Gastrocnemius medialis (tissue), 4 donors: Measurements from ENCODE around the gene GABRR2. TPM values are rescaled to one million over a fixed set of nuclear protein-coding genes. Genes with fewer than 3 reads are reported as not detected.

Experiments used
- ATAC-seq, 2 donors: fragments of 150-250 bp; one replicate each; pipeline ENCODE4 v1.9.1; 2016
- DNase-seq, 2 donors: peaks; one replicate each; pipeline ENCODE4 v3.0.0-alpha.2; 2019
- H3K27ac ChIP-seq, 4 donors: fragments of 200-600 bp; sonication (generic); 1 replicate in 1 of 4; 2 replicates in 3 of 4; pipeline ENCODE4 v1.5.1; 2016 to 2018; ENCODE audit warnings: mild to moderate bottlenecking in 2 of 4, moderate library complexity in 1 of 4
- H3K27me3 ChIP-seq, 3 donors: fragments of 200-600 bp; sonication (generic) in 2 of 3; 1 replicate in 1 of 3; 2 replicates in 2 of 3; pipeline versions ENCODE4 v1.5.1 to v1.6.0; 2016 to 2019; ENCODE audit warnings: mild to moderate bottlenecking in 1 of 3, moderate library complexity in 1 of 3
- H3K36me3 ChIP-seq, 2 donors: fragments of 200-600 bp; sonication (generic) in 1 of 2; one replicate each; pipeline ENCODE4 v1.5.1; 2017 to 2018
- H3K4me1 ChIP-seq, 2 donors: fragments of 200-600 bp; sonication (generic) in 1 of 2; one replicate each; pipeline ENCODE4 v1.5.1; 2016 to 2017; ENCODE audit warnings: mild to moderate bottlenecking in 2 of 2
- H3K4me3 ChIP-seq, 4 donors: fragments of 200-600 bp; sonication (generic) in 3 of 4; 1 replicate in 1 of 4; 2 replicates in 3 of 4; pipeline ENCODE4 v1.5.1; 2016 to 2019; ENCODE audit warnings: mild to moderate bottlenecking in 2 of 4
- H3K9me3 ChIP-seq, 3 donors: fragments of 200-600 bp; sonication (generic) in 2 of 3; 1 replicate in 1 of 3; 2 replicates in 2 of 3; pipeline ENCODE4 v1.5.1; 2016 to 2019
- CTCF ChIP-seq, 5 experiments: fragments of 450-650 bp in 3 of 5; fragments of 200-600 bp in 2 of 5; sonication (generic) in 2 of 5; IDR thresholded peaks in 4 of 5; conservative IDR thresholded peaks in 1 of 5; 1 replicate in 4 of 5; 2 replicates in 1 of 5; pipeline ENCODE4 v1.5.1; 2016 to 2019; ENCODE audit warnings: antibody characterized with exemption in 5 of 5, mild to moderate bottlenecking in 3 of 5, moderate library complexity in 3 of 5
- POLR2A ChIP-seq, 2 donors: fragments of 450-650 bp; IDR thresholded peaks; one replicate each; pipeline ENCODE4 v1.6.1; 2017; ENCODE audit warnings: antibody characterized with exemption in 2 of 2, mild to moderate bottlenecking in 2 of 2, moderate library complexity in 2 of 2
- in situ Hi-C, 4 donors: fragments of 200-750 bp; cut with MboI; loops; one replicate each; pipeline versions ENCODE4 v1.15.0 to v1.8.0; 2017; ENCODE audit warnings: low sequenced_read_pairs in 4 of 4
- intact Hi-C: fragments of 100-400 bp; cut with DNase I; formaldehyde crosslinking; loops from one replicate; pipeline ENCODE4 v1.15.1; 2023; ENCODE audit warnings: low total_unique reads
- total RNA-seq, 4 donors: library from RNA; depleted of rRNA; stranded (reverse); fragments of >200 nt; gene quantifications; one replicate each; pipeline versions ENCODE4 v1.1.0 to v1.2.3, GENCODE V29; 2016

The GABRR2 gene
- total RNA-seq, 4 donors from 2014 or later: 0.24 to 0.71 TPM; not detected in 2

GRCh38 chr6:89314692-89315091 is 407 bp downstream of the GABRR2 start:
- H3K9me3 ChIP-seq: no peaks in the 10 kb centered on the region
- TF ChIP-seq CTCF (IDR thresholded peaks at IDR 0.05 in 4 of 5, conservative IDR thresholded peaks at IDR 0.05 in 1 of 5): no peak
- TF ChIP-seq POLR2A (IDR thresholded peaks at IDR 0.05): no peak
- H3K27ac ChIP-seq: no peak overlapping the region
- in situ Hi-C loops (no loop called here), intact Hi-C loops (loop anchor here (5.0 kb wide), 1 partner anchor 58 kb away; no protein-coding TSS in a partner anchor)
- H3K4me1 ChIP-seq: peaks cover 25 to 50% of the 10 kb centered on the region in 2 donors
- no peak overlapping the region for H3K4me3 ChIP-seq
- ATAC-seq: peak; percentile 34 to 57
- no peak for DNase-seq
- no peaks in the 10 kb centered on the region for H3K36me3 ChIP-seq
- no peaks in the 10 kb centered on the region for H3K27me3 ChIP-seq

- Histone ChIP-seq H3K9me3 (no peaks in the 10 kb centered on the region), H3K4me3 (no peak overlapping the region), H3K27ac (peak overlapping the region; percentile 56 to 81 (median 64)), H3K4me1 (peaks cover 25 to 44% of the 10 kb centered on the region in 2 donors), H3K36me3 (no peaks in the 10 kb centered on the region), H3K27me3 (no peaks in the 10 kb centered on the region)
- peak; percentile 42 to 43 for DNase-seq
- TF ChIP-seq CTCF (IDR thresholded peaks at IDR 0.05 in 4 of 5, conservative IDR thresholded peaks at IDR 0.05 in 1 of 5) (no peak), POLR2A (IDR thresholded peaks at IDR 0.05) (no peak)
- ATAC-seq: peak; percentile 82 to 88
- in situ Hi-C loops (no loop called here), intact Hi-C loops (loop anchor here (5.0 kb wide), 1 partner anchor 59 kb away; no protein-coding TSS in a partner anchor)
These were observed 2.1 kb downstream of the GABRR2 start for GRCh38 chr6:89313006-89313405.

DNA sequence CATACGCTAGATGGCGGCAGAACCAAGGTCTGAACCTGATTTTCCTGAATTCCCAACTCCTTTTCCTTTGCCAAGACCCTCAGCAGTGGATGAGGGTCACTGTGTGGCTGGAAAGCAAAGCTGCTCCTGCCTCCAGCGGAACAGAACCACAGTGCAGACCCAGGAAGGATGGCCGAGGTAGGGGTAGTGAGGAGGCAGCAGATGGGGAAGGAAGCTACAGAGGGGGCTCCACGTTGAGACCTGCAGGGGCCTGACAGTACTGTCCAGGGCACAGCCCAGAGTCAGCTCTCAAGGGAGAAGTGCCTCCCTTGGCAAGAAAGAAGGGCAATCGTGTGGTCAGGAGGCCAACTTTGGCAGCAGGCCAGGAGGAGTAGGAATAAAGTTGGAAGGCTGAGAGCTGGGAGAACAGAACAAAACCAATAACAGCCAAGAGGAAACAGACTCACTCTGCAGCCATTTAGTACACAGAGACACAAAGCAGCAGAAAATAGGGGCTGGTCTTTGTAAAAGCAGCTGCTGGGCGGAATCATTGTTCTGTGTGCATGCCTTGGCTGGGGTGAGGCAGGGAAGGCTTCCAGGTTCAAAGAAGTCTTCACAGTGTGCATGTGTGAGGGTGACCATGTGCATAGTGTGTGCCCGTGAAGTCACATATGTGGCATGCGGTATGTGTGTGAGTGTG is 3.1 kb downstream of the GABRR2 start:
- in situ Hi-C loops: no loop called here
- no peaks in the 10 kb centered on the region for H3K36me3 ChIP-seq
- H3K9me3 ChIP-seq: no peaks in the 10 kb centered on the region
- intact Hi-C loops: loop anchor here (5.0 kb wide), 1 partner anchor 60 kb away; no protein-coding TSS in a partner anchor
- no peak overlapping the region for H3K4me3 ChIP-seq
- ATAC-seq: peak; percentile 45 to 50
- TF ChIP-seq CTCF (IDR thresholded peaks at IDR 0.05 in 4 of 5, conservative IDR thresholded peaks at IDR 0.05 in 1 of 5) (peak; percentile 24 to 63 (median 43)), POLR2A (IDR thresholded peaks at IDR 0.05) (no peak)
- H3K27ac ChIP-seq: peak overlapping the region; percentile 27 to 81 (median 60)
- no peaks in the 10 kb centered on the region for H3K27me3 ChIP-seq
- H3K4me1 ChIP-seq: peaks cover 25 to 44% of the 10 kb centered on the region in 2 donors
- DNase-seq: peak in 1 of 2 donors; percentile 22

DNA sequence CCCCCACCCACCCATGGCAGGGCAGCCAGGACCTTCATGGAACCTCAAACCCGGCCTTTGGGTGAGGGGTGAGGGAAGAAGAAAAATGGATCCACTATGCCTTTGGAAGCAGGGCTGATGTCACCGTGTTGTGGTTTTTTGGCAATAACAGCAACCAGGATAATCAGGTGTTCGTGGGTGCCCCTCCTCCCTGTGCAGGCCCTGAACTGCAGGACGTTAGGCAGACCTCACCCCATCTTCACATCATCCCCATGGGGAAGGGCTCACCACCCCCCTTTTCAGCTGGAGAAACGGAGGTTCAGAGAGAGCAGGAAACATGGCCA is 3.6 kb downstream of the GABRR2 start:
- peaks cover 25 to 44% of the 10 kb centered on the region in 2 donors for H3K4me1 ChIP-seq
- H3K27me3 ChIP-seq: no peaks in the 10 kb centered on the region
- intact Hi-C loops (loop anchor here (5.0 kb wide), 1 partner anchor 61 kb away; no protein-coding TSS in a partner anchor), in situ Hi-C loops (no loop called here)
- no peaks in the 10 kb centered on the region for H3K9me3 ChIP-seq
- ATAC-seq (no peak), DNase-seq (no peak)
- TF ChIP-seq POLR2A (IDR thresholded peaks at IDR 0.05): no peak
- TF ChIP-seq CTCF (IDR thresholded peaks at IDR 0.05 in 4 of 5, conservative IDR thresholded peaks at IDR 0.05 in 1 of 5): peak in 1 of 5 experiments; percentile 57
- H3K36me3 ChIP-seq: no peaks in the 10 kb centered on the region
- peak overlapping the region; percentile 27 to 81 (median 60) for H3K27ac ChIP-seq
- no peak overlapping the region for H3K4me3 ChIP-seq
